A549 (cell line): ENCODE data around the gene CCDC12.

Experiments used
- CTCF ChIP-seq: fragments of >200 bp; sonication (Bioruptor Twin); formaldehyde crosslinking; IDR thresholded peaks from 3 replicates; pipeline ENCODE4 v1.5.1; 2016
- HDAC2 ChIP-seq: fragments of 200-600 bp; sonication (generic); IDR thresholded peaks from 2 replicates; pipeline ENCODE4 v1.6.1; 2016
- MAFK ChIP-seq: fragments of 450-650 bp; IDR thresholded peaks from 2 replicates; pipeline ENCODE4 v1.6.1; 2014; ENCODE audit not compliant: partially characterized antibody
- POLR2A ChIP-seq: IDR thresholded peaks from 2 replicates; pipeline ENCODE4 v1.6.1; 2012; ENCODE audit warnings: mild to moderate bottlenecking, low read length
- RFX5 ChIP-seq: fragments of 450-650 bp; IDR thresholded peaks from 2 replicates; pipeline ENCODE4 v1.7.1; 2014; ENCODE audit warnings: antibody characterized with exemption, mild to moderate bottlenecking, moderate library complexity

GRCh38 chr3:46950177-46950576, 26.4 kb downstream of the CCDC12 start:
- TF ChIP-seq CTCF (no peak), RFX5 (no peak), MAFK (no peak), POLR2A (no peak), HDAC2 (no peak)
